Skeletal muscle satellite cell (primary cell): Measurements from ENCODE around the gene RPS6KC1.
A peak's percentile ranks its signal among the peaks of the same experiment; 100 is the strongest.

Experiments
- H3K27me3 ChIP-seq: 2 replicates; pipeline ENCODE4 v1.7.0; 2013; ENCODE audit warnings: low read length; ENCODE audit not compliant: control insufficient read depth, insufficient read depth
- H3K36me3 ChIP-seq: 2 replicates; pipeline ENCODE4 v1.7.0; 2013; ENCODE audit warnings: mild to moderate bottlenecking, control low read depth, low read length; ENCODE audit not compliant: insufficient read depth
- H3K4me1 ChIP-seq: 2 replicates; pipeline ENCODE4 v1.7.0; 2013; ENCODE audit warnings: low read length; ENCODE audit not compliant: control insufficient read depth, insufficient read depth
- H3K4me2 ChIP-seq: 2 replicates; pipeline ENCODE4 v1.7.0; 2013; ENCODE audit warnings: mild to moderate bottlenecking, low read length
- H3K4me3 ChIP-seq: 2 replicates; pipeline ENCODE4 v1.7.0; 2013; ENCODE audit warnings: low read length
- H3K9ac ChIP-seq: 2 replicates; pipeline ENCODE4 v1.7.0; 2013; ENCODE audit warnings: mild to moderate bottlenecking, low read depth, low read length, moderate library complexity
- H3K9me3 ChIP-seq: replicated peaks from 2 replicates; pipeline ENCODE4 v1.7.0; 2013; ENCODE audit warnings: mild to moderate bottlenecking, control low read depth, low read length

Gene RPS6KC1

GRCh38 chr1:213119794-213120193, 68.8 kb downstream of the RPS6KC1 start:
- Histone ChIP-seq H3K4me1 (peaks cover 33% of the 10 kb centered on the region), H3K9me3 (no peaks in the 10 kb centered on the region), H3K4me3 (no peak overlapping the region), H3K27me3 (no peaks in the 10 kb centered on the region), H3K9ac (no peak overlapping the region), H3K36me3 (no peaks in the 10 kb centered on the region), H3K4me2 (peak overlapping the region; percentile 58)

- Histone ChIP-seq H3K9ac (no peak overlapping the region), H3K4me1 (peaks cover 33% of the 10 kb centered on the region), H3K9me3 (no peaks in the 10 kb centered on the region), H3K4me3 (peak overlapping the region; percentile 34), H3K4me2 (peak overlapping the region; percentile 58), H3K27me3 (no peaks in the 10 kb centered on the region), H3K36me3 (no peaks in the 10 kb centered on the region)
Measured at GRCh38 chr1:213120386-213120785, 69.3 kb downstream of the RPS6KC1 start.

GRCh38 chr1:213120961-213121360, 69.9 kb downstream of the RPS6KC1 start:
- H3K9me3 ChIP-seq = no peaks in the 10 kb centered on the region
- H3K4me2 ChIP-seq = no peak overlapping the region
- no peak overlapping the region for H3K4me3 ChIP-seq
- no peaks in the 10 kb centered on the region for H3K27me3 ChIP-seq
- H3K36me3 ChIP-seq = no peaks in the 10 kb centered on the region
- peaks cover 33% of the 10 kb centered on the region for H3K4me1 ChIP-seq
- H3K9ac ChIP-seq = no peak overlapping the region

GRCh38 chr1:213122514-213122929, 71.5 kb downstream of the RPS6KC1 start:
- Histone ChIP-seq H3K4me3 (no peak overlapping the region), H3K9ac (no peak overlapping the region), H3K4me2 (no peak overlapping the region), H3K36me3 (no peaks in the 10 kb centered on the region), H3K4me1 (peaks cover 47% of the 10 kb centered on the region), H3K9me3 (no peaks in the 10 kb centered on the region), H3K27me3 (no peaks in the 10 kb centered on the region)

GRCh38 chr1:213123087-213123486, 72.0 kb downstream of the RPS6KC1 start:
- Histone ChIP-seq H3K27me3 (no peaks in the 10 kb centered on the region), H3K9ac (no peak overlapping the region), H3K36me3 (no peaks in the 10 kb centered on the region), H3K4me3 (no peak overlapping the region), H3K4me2 (peak overlapping the region; percentile 50), H3K4me1 (peaks cover 47% of the 10 kb centered on the region), H3K9me3 (no peaks in the 10 kb centered on the region)

GRCh38 chr1:213123536-213123935, 72.5 kb downstream of the RPS6KC1 start:
- no peaks in the 10 kb centered on the region for H3K9me3 ChIP-seq
- H3K36me3 ChIP-seq = no peaks in the 10 kb centered on the region
- H3K4me1 ChIP-seq = peaks cover 47% of the 10 kb centered on the region
- H3K9ac ChIP-seq = no peak overlapping the region
- no peak overlapping the region for H3K4me3 ChIP-seq
- peak overlapping the region; percentile 50 for H3K4me2 ChIP-seq
- no peaks in the 10 kb centered on the region for H3K27me3 ChIP-seq

GRCh38 chr1:213124590-213124989, 73.5 kb downstream of the RPS6KC1 start:
- Histone ChIP-seq H3K27me3 (no peaks in the 10 kb centered on the region), H3K4me2 (no peak overlapping the region), H3K4me3 (no peak overlapping the region), H3K9ac (no peak overlapping the region), H3K4me1 (peaks cover 45% of the 10 kb centered on the region), H3K36me3 (no peaks in the 10 kb centered on the region), H3K9me3 (no peaks in the 10 kb centered on the region)

- Histone ChIP-seq H3K4me1 (peaks cover 34% of the 10 kb centered on the region), H3K9ac (no peak overlapping the region), H3K36me3 (no peaks in the 10 kb centered on the region), H3K27me3 (no peaks in the 10 kb centered on the region), H3K4me2 (no peak overlapping the region), H3K9me3 (no peaks in the 10 kb centered on the region), H3K4me3 (no peak overlapping the region)
Measured at GRCh38 chr1:213125643-213126042, 74.6 kb downstream of the RPS6KC1 start.

- Histone ChIP-seq H3K9ac (no peak overlapping the region), H3K27me3 (no peaks in the 10 kb centered on the region), H3K4me3 (peak overlapping the region; percentile 9), H3K4me2 (peak overlapping the region; percentile 53), H3K36me3 (no peaks in the 10 kb centered on the region), H3K4me1 (peaks cover 33% of the 10 kb centered on the region), H3K9me3 (no peaks in the 10 kb centered on the region)
Measured at GRCh38 chr1:213127074-213127473, 76.0 kb downstream of the RPS6KC1 start.

- Histone ChIP-seq H3K4me1 (peaks cover 33% of the 10 kb centered on the region), H3K27me3 (no peaks in the 10 kb centered on the region), H3K4me3 (no peak overlapping the region)
Measured at GRCh38 chr1:213131851-213132655, 81.0 kb downstream of the RPS6KC1 start.

GRCh38 chr1:213135572-213135971, 84.5 kb downstream of the RPS6KC1 start:
- Histone ChIP-seq H3K36me3 (no peaks in the 10 kb centered on the region), H3K27me3 (no peaks in the 10 kb centered on the region), H3K4me3 (no peak overlapping the region), H3K9ac (no peak overlapping the region), H3K4me2 (no peak overlapping the region), H3K9me3 (no peaks in the 10 kb centered on the region), H3K4me1 (peaks cover 37% of the 10 kb centered on the region)

More at GRCh38 chr1:213131851-213132655, 81.0 kb downstream of the RPS6KC1 start:
- Histone ChIP-seq H3K36me3 (no peaks in the 10 kb centered on the region), H3K9me3 (no peaks in the 10 kb centered on the region), H3K9ac (peak overlapping the region; percentile 34), H3K4me2 (peak overlapping the region; percentile 60)
